Neuron (in vitro differentiated cells): ENCODE measurements around the gene PUS1.
"Not testable (repeated sequence)": the region's sequence is repeated elsewhere in the genome, so short reads cannot be mapped to it uniquely, and the experiment has no call there.

Experiments
- H2AFZ ChIP-seq: one replicate; pipeline ENCODE4 v1.6.1; 2013; ENCODE audit warnings: low read depth, mild to moderate bottlenecking, inconsistent platforms, low read length, moderate library complexity
- H3K27me3 ChIP-seq: one replicate; pipeline ENCODE4 v1.6.1; 2013; ENCODE audit warnings: low read length; ENCODE audit not compliant: insufficient read depth
- H3K36me3 ChIP-seq: one replicate; pipeline ENCODE4 v1.6.1; 2013; ENCODE audit warnings: low read length; ENCODE audit not compliant: insufficient read depth
- H3K4me1 ChIP-seq: one replicate; pipeline ENCODE4 v1.6.1; 2013; ENCODE audit warnings: low read length; ENCODE audit not compliant: insufficient read depth
- H3K4me3 ChIP-seq: 2 replicates; pipeline ENCODE4 v1.5.1; 2013; ENCODE audit warnings: mild to moderate bottlenecking, low read length, moderate library complexity
- H3K9me3 ChIP-seq: one replicate; pipeline ENCODE4 v1.6.1; 2013; ENCODE audit warnings: low read length

PUS1 gene

GRCh38 chr12:131942671-131943070, 13.6 kb downstream of the PUS1 start:
- Histone ChIP-seq H2AFZ (no peak overlapping the region), H3K36me3 (peaks cover 48% of the 10 kb centered on the region), H3K9me3 (peaks cover 7% of the 10 kb centered on the region)

GRCh38 chr12:131943389-131943788, 14.3 kb downstream of the PUS1 start:
- Histone ChIP-seq H3K27me3 (no peaks in the 10 kb centered on the region), H3K4me3 (no peak overlapping the region), H3K36me3 (peaks cover 42% of the 10 kb centered on the region), H3K9me3 (peaks cover 7% of the 10 kb centered on the region), H2AFZ (no peak overlapping the region), H3K4me1 (no peaks in the 10 kb centered on the region)

More at GRCh38 chr12:131942671-131943070, 13.6 kb downstream of the PUS1 start:
- H3K4me1 ChIP-seq = no peaks in the 10 kb centered on the region
- no peak overlapping the region for H3K4me3 ChIP-seq
- no peaks in the 10 kb centered on the region for H3K27me3 ChIP-seq

DNA sequence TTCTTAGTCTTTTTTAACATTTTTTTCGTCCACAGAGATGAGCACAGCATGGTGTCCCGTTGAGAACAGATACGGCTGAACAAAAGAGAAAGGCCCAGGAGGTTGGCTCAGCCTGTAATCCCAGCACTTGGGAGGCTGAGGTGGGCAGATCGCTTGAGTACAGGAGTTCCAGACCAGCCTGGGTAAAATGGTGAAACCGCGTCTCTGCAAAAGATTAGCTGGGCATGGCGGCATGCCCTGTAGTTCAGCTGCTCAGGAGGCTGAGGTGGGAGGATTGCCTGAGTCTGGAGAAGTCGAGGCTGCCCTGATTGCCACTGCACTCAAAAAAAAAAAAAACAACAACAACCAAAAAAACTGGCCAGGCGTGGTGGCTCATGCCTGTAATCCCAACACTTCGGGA, 14.8 kb downstream of the PUS1 start:
- peaks cover 7% of the 10 kb centered on the region for H3K9me3 ChIP-seq
- H3K4me3 ChIP-seq = no peak overlapping the region
- H2AFZ ChIP-seq = no peak overlapping the region
- peaks cover 41% of the 10 kb centered on the region for H3K36me3 ChIP-seq
- no peaks in the 10 kb centered on the region for H3K4me1 ChIP-seq
- no peaks in the 10 kb centered on the region for H3K27me3 ChIP-seq

DNA sequence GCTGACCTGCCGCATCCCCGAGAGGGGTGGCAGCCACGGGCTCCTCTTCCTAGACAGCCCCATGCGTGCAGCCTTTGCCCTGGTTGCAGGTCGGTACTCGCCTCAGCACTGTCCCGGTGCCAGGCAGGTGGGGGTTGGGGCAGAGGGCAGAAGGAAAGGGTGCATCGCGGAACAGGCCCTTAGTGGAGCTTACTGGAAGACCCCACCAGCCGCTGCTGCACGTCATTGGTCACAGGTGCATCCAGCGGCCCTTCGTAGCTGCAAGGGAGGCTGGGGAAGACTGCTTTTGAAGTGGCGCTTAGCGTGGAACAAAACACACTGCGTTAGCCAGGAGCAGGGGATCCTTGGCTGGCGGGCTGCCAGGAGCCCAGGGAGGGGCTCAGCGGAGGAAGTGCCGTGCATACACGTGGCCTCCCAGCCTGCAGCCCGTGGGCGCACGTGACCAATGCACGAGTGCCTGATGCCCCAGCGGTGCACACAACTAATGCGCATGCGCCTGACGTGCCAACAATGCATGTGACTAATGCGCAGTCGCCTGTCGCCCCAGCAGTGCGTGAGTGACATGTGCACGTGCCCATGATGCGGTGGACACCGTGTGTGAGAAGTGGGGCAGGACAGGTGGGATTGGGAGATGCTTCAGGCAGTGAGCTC, 15.7 kb downstream of the PUS1 start:
- Histone ChIP-seq H3K9me3 (peaks cover 7% of the 10 kb centered on the region), H2AFZ (no peak overlapping the region), H3K27me3 (no peaks in the 10 kb centered on the region), H3K36me3 (peaks cover 37% of the 10 kb centered on the region), H3K4me3 (no peak overlapping the region), H3K4me1 (no peaks in the 10 kb centered on the region)

GRCh38 chr12:131946757-131947156, 17.7 kb downstream of the PUS1 start:
- Histone ChIP-seq H3K9me3 (peaks cover 7% of the 10 kb centered on the region), H3K4me3 (no peak overlapping the region), H3K36me3 (peaks cover 27% of the 10 kb centered on the region), H2AFZ (no peak overlapping the region), H3K4me1 (peaks cover 4% of the 10 kb centered on the region), H3K27me3 (no peaks in the 10 kb centered on the region)

DNA sequence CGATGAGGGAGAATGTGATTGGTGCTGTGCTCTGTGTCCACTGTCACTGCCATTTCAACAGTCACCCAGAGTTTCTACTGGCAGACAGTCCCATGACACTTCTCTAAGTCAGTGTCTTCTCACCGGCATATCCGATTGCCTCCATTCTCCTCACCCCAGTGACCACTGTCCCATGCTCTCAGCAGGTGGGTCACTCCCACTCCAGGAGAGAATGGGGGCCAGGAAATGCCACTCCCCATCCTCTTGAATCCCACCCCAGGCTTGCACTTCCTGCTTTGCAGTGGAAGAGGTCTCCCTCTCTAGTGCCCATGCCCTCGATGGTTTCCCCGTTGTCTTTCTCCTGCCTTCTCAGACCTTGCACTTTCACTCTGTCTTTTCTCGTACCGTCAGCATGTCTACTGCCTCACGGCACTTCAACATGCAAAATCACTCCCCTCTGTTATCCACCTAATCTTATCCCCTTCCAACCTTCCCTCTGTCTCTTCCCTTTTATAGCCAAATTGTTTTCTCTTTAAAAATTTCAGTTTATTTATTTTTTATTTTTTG, 18.5 kb downstream of the PUS1 start:
- peaks cover 22% of the 10 kb centered on the region for H3K36me3 ChIP-seq
- H3K4me1 ChIP-seq = peaks cover 4% of the 10 kb centered on the region
- H3K27me3 ChIP-seq = no peaks in the 10 kb centered on the region
- peaks cover 7% of the 10 kb centered on the region for H3K9me3 ChIP-seq
- H2AFZ ChIP-seq = no peak overlapping the region
- no peak overlapping the region for H3K4me3 ChIP-seq

- H3K9me3 ChIP-seq = peaks cover 7% of the 10 kb centered on the region
- H3K4me1 ChIP-seq = peaks cover 4% of the 10 kb centered on the region
These were observed 19.2 kb downstream of the PUS1 start for GRCh38 chr12:131948166-131948712.

DNA sequence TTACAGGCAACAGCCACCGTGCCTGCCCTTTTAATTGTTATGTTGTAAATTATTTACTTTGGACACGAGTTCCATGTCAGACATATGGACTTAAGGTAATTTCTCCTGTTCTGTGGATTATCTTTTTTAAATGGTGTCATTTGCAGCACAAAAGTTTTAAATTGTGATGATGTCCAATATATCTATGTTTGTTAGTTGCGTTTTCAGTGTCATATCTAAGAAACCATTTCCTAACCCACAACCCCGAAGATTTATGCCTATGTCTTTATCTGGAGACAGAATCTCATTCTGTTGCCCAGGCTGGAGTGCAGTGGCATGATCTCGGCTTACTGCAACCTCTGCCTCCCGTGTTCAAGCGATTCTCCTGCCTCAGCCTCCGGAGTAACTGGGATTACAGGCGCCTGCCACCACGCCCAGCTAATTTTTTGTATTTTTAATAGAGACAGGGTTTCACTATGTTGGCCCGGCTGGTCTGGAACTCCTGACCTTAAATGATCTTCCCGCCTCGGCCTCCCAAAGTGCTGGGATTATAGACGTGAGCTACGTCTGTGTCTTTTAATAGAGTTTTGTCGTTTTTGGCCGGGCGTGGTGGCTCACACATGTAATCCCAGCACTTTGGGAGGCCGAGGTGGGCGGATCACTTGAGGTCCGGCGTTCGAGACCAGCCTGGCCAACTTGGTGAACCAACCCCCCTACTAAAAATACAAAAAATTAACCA, 19.8 kb downstream of the PUS1 start:
- H3K27me3 ChIP-seq, H3K4me1 ChIP-seq, H3K36me3 ChIP-seq, H3K9me3 ChIP-seq: not testable (repeated sequence)
- H3K4me3 ChIP-seq = peak overlapping the region; percentile 98
- H2AFZ ChIP-seq = peak overlapping the region; percentile 23

More at GRCh38 chr12:131948166-131948712, 19.2 kb downstream of the PUS1 start:
- H2AFZ ChIP-seq = no peak overlapping the region
- H3K27me3 ChIP-seq = no peaks in the 10 kb centered on the region
- H3K36me3 ChIP-seq = peaks cover 15% of the 10 kb centered on the region
- no peak overlapping the region for H3K4me3 ChIP-seq

DNA sequence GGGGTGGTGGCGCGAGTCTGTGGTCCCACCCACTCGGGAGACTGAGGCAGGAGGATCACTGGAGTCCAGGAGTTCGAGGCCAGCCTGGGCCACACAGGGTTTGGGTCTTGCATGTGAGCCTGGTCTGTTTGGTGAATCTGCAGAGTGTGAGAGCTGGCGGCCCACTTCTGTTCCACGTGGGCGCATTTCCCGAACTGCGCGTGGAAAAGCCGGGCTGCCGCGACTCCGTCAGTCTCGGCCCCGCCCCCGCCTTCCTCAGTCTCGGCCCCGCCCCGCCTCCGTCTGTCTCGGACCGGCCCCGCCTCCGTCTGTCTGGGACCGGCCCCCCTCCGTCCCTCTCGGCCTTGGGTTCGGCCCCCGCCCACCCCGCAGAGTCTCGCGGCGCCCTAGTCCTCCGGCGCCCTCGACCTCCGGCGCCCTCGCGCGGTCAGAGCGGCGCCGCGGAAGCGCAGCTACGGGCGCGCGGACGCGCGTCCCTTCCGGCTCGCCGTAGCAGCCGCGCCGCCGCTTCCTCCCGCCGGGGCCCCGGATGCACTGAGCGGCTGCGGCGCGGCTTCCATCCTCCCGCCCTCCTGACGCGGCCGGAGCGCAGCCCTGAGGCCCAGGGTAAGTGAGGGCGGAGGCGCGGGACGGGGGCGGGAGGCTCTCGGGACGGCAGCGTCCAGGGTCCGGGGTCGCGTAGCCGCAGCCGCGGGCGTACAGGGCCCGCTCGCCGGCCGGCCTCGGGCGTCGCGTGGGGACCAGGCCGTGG, 20.5 kb downstream of the PUS1 start, which contains the start of gene EP400:
EP400 (plus strand) TSS at position 512 of the 751 bp plus-strand sequence. CDS start 10,678 bp downstream, outside the sequence.
- Histone ChIP-seq H3K27me3 (no peaks in the 10 kb centered on the region), H3K36me3 (peaks cover 4% of the 10 kb centered on the region), H3K9me3 (peaks cover 2% of the 10 kb centered on the region), H3K4me3 (peak within 1 kb of the TSS; percentile 98), H3K4me1 (peaks cover 4% of the 10 kb centered on the region), H2AFZ (peak within 1 kb of the TSS; percentile 56)

GRCh38 chr12:131950182-131950913, 21.3 kb downstream of the PUS1 start:
- Histone ChIP-seq H3K9me3 (no peaks in the 10 kb centered on the region), H3K27me3 (no peaks in the 10 kb centered on the region), H2AFZ (peak overlapping the region; percentile 56), H3K36me3 (no peaks in the 10 kb centered on the region), H3K4me3 (peak overlapping the region; percentile 98), H3K4me1 (peaks cover 4% of the 10 kb centered on the region)

DNA sequence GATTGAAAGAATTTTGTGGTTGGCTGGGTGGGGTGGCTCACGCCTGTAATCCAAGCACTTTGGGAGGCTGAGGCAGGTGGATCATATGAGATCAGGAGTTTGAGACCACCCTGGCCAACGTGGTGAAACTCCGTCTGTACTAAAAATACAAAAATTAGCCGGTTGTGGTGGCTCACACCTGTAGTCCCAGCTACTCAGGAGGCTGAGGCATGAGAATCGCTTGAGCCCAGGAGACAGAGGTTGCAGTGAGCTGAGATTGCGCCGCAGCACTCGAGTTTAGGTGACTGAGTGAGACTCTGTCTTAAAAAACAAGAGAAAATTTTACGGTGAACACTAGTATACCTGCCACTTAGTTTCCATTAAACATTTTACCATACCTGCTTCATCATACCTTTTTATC, 24.7 kb downstream of the PUS1 start:
- not testable (repeated sequence) for H3K4me3 ChIP-seq, H3K27me3 ChIP-seq, H3K36me3 ChIP-seq, H3K9me3 ChIP-seq, H2AFZ ChIP-seq, H3K4me1 ChIP-seq

DNA sequence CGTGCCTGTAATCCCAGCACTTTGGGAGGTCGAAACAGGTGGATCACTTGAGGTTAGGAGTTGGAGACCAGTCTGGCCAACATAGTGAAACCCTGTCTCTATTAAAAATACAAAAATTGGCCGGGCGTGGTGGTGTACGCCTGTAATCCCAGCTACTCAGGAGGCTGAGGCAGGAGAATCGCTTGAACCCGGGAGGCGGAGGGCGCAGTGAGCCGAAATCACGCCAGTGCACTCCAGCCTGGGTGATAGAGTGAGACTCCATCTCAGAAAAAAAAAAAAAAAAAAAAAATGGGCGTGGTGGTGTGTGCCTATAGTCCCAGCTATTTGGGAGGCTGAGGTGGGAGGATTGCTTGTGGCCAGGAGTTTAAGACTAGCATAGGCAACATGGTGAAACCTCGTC, 25.4 kb downstream of the PUS1 start:
- not testable (repeated sequence) for H2AFZ ChIP-seq, H3K27me3 ChIP-seq, H3K9me3 ChIP-seq, H3K4me3 ChIP-seq, H3K4me1 ChIP-seq, H3K36me3 ChIP-seq
